CD4-positive, alpha-beta T cell treated with Interleukin-15 for 4 hours (primary cell): ENCODE results near the gene HLA-DQB1.
A peak's percentile ranks its signal among the peaks of the same experiment; 100 is the strongest.
"Not testable (repeated sequence)": the region's sequence is repeated elsewhere in the genome, so short reads cannot be mapped to it uniquely, and the experiment has no call there.

Source experiments
- DNase-seq: peaks from one replicate; pipeline ENCODE4 v3.0.0-alpha.2; 2020; ENCODE audit warnings: low spot score

The HLA-DQB1 gene

GRCh38 chr6:32666420-32667300, at the start of gene HLA-DQB1:
Gene HLA-DQB1, minus strand, starts transcription at chr6:32666657. Its CDS starts 50 bp downstream, at chr6:32666607.
- peak; percentile 74 for DNase-seq

GRCh38 chr6:32713241-32713640, 46.8 kb upstream of the HLA-DQB1 start:
- DNase-seq: no peak

GRCh38 chr6:32709625-32710024, 43.2 kb upstream of the HLA-DQB1 start:
- no peak for DNase-seq

- DNase-seq: not testable (repeated sequence)
Observed at GRCh38 chr6:32705164-32705563, 38.7 kb upstream of the HLA-DQB1 start.

- no peak for DNase-seq
Observed at GRCh38 chr6:32703347-32703746, 36.9 kb upstream of the HLA-DQB1 start.

- DNase-seq: peak; percentile 48
Observed at GRCh38 chr6:32700391-32701040, 34.1 kb upstream of the HLA-DQB1 start.

- no peak for DNase-seq
Observed at GRCh38 chr6:32697031-32697430, 30.6 kb upstream of the HLA-DQB1 start.

- DNase-seq: peak; percentile 65
Observed at GRCh38 chr6:32692019-32692418, 25.6 kb upstream of the HLA-DQB1 start.

- no peak for DNase-seq
Observed at GRCh38 chr6:32689531-32690501, 23.4 kb upstream of the HLA-DQB1 start.

GRCh38 chr6:32685603-32686002, 19.1 kb upstream of the HLA-DQB1 start:
- DNase-seq: peak; percentile 79

GRCh38 chr6:32684246-32684645, 17.8 kb upstream of the HLA-DQB1 start:
- DNase-seq: no peak

- DNase-seq: no peak
Observed at GRCh38 chr6:32680055-32680454, 13.6 kb upstream of the HLA-DQB1 start.

GRCh38 chr6:32679492-32679891, 13.0 kb upstream of the HLA-DQB1 start:
- DNase-seq: no peak

GRCh38 chr6:32674123-32674522, 7.7 kb upstream of the HLA-DQB1 start:
- not testable (repeated sequence) for DNase-seq

- DNase-seq: not testable (repeated sequence)
Observed at GRCh38 chr6:32671908-32672307, 5.5 kb upstream of the HLA-DQB1 start.

- DNase-seq: no peak
Observed at GRCh38 chr6:32669893-32670292, 3.4 kb upstream of the HLA-DQB1 start.

- no peak for DNase-seq
Observed at GRCh38 chr6:32669240-32669639, 2.8 kb upstream of the HLA-DQB1 start.

GRCh38 chr6:32668226-32668747, 1.8 kb upstream of the HLA-DQB1 start:
- peak; percentile 89 for DNase-seq

GRCh38 chr6:32665661-32666060, 796 bp downstream of the HLA-DQB1 start:
- DNase-seq: no peak

GRCh38 chr6:32664827-32665362, 1.6 kb downstream of the HLA-DQB1 start:
- DNase-seq: peak; percentile 26

- no peak for DNase-seq
Observed at GRCh38 chr6:32664354-32664753, 2.1 kb downstream of the HLA-DQB1 start.

GRCh38 chr6:32662836-32663235, 3.6 kb downstream of the HLA-DQB1 start:
- no peak for DNase-seq
